ENCODE measurements around the gene PTPRS.

PTPRS gene

DNA sequence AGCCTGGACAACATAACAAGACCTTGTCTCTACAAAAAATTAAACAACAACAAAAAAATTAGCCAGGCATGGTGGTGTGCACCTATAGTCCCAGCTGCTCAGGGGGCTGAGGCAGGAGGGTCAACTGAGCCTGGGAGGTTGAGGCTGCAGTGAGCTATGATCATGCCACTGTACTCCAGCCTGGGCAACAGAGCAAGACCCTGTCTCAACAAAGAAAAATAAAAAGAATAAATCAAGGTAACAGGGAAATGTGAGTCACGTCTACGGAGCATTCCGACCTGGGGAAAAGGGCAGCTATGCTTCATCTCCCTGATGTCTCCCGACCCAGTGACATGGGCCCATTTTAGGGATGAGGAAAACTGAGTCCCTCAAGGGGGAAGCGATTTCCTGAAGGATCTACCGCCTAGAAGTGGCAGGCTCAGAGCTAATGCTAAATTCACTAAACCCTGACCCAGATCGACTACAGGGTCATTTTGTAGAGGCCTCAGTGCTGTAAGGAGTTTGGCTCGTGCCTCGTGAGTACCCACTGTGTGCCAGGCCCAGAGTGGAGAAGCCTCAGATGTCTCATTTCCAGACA lies 19.5 kb downstream of the PTPRS start:
- Histone ChIP-seq H3K4me3 (ENCODE audit: low read depth, low read length) (no peak overlapping the region), H3K27me3 (replicated peaks) (no peaks in the 10 kb centered on the region), H3K27ac (no peak overlapping the region), H3K36me3 (replicated peaks) (no peaks in the 10 kb centered on the region)
- TF ChIP-seq, protein P1, sequence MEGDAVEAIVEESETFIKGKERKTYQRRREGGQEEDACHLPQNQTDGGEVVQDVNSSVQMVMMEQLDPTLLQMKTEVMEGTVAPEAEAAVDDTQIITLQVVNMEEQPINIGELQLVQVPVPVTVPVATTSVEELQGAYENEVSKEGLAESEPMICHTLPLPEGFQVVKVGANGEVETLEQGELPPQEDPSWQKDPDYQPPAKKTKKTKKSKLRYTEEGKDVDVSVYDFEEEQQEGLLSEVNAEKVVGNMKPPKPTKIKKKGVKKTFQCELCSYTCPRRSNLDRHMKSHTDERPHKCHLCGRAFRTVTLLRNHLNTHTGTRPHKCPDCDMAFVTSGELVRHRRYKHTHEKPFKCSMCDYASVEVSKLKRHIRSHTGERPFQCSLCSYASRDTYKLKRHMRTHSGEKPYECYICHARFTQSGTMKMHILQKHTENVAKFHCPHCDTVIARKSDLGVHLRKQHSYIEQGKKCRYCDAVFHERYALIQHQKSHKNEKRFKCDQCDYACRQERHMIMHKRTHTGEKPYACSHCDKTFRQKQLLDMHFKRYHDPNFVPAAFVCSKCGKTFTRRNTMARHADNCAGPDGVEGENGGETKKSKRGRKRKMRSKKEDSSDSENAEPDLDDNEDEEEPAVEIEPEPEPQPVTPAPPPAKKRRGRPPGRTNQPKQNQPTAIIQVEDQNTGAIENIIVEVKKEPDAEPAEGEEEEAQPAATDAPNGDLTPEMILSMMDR (IDR thresholded peaks at IDR 0.05; ENCODE audit: low read depth, low read length, missing control alignments) = no peak
- in situ Hi-C loops (cut with HindIII; ENCODE audit: low pct_ligation_motif_present, low sequenced_read_pairs) = no loop called here
- no peak for DNase-seq

- in situ Hi-C loops (cut with HindIII; ENCODE audit: low pct_ligation_motif_present, low sequenced_read_pairs) = no loop called here
- Histone ChIP-seq H3K27me3 (replicated peaks) (no peaks in the 10 kb centered on the region), H3K36me3 (replicated peaks) (no peaks in the 10 kb centered on the region), H3K4me3 (ENCODE audit: low read depth, low read length) (no peak overlapping the region), H3K27ac (no peak overlapping the region)
- no peak for DNase-seq
- TF ChIP-seq, protein P1 (IDR thresholded peaks at IDR 0.05; ENCODE audit: low read depth, low read length, missing control alignments) = no peak
Observed at GRCh38 chr19:5319516-5319915, 21.1 kb downstream of the PTPRS start.

DNA sequence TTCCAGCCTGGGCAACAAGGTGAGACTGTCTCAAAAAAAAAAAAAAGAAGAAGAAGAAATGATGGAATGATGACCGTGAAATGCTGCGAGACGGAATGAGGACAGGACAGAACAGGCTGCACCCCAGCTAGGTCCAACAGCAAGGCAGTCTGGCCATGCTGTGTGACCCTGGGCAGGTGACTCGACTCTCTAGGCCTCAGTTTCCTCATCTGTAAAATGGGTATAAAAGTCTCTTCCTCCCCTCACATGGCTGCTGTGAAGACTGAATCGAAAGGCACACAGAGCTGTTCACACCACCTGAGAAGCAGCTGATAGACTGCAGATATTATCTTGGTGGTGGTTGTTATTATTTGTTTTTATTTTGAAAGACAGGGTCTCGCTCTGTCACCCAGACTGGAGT lies 22.3 kb downstream of the PTPRS start:
- no peak overlapping the region for H3K27ac ChIP-seq
- no peak overlapping the region for H3K4me3 ChIP-seq (ENCODE audit: low read depth, low read length)
- in situ Hi-C loops (cut with HindIII; ENCODE audit: low pct_ligation_motif_present, low sequenced_read_pairs) = no loop called here
- TF ChIP-seq, protein P1 (IDR thresholded peaks at IDR 0.05; ENCODE audit: low read depth, low read length, missing control alignments) = no peak
- no peaks in the 10 kb centered on the region for H3K36me3 ChIP-seq (replicated peaks)
- DNase-seq = no peak
- no peaks in the 10 kb centered on the region for H3K27me3 ChIP-seq (replicated peaks)

GRCh38 chr19:5317321-5317720 lies 23.3 kb downstream of the PTPRS start:
- Histone ChIP-seq H3K36me3 (replicated peaks) (no peaks in the 10 kb centered on the region), H3K4me3 (ENCODE audit: low read depth, low read length) (no peak overlapping the region), H3K27ac (no peak overlapping the region), H3K27me3 (replicated peaks) (no peaks in the 10 kb centered on the region)
- no peak for DNase-seq
- TF ChIP-seq, protein P1 (IDR thresholded peaks at IDR 0.05; ENCODE audit: low read depth, low read length, missing control alignments) = no peak
- in situ Hi-C loops (cut with HindIII; ENCODE audit: low pct_ligation_motif_present, low sequenced_read_pairs) = no loop called here

DNA sequence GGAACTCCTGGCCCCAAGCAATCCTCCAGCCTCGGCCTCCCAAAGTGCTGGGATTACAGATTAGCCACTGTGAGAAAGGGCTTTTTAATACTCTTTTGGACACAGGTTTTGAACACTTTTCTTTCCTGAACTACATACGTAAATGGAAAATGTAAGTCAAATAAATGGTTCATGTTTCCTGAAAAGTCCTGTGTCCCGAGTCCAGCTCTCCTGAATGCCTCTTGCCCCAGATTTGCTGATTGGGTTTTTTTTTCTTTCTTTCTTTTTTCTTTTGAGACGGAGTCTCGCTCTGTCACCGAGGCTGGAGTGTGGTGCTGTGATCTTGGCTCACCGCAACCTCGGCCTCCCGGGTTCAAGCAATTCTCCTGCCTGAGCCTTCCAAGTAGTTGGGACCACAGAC lies 24.5 kb downstream of the PTPRS start:
- no peak for DNase-seq
- Histone ChIP-seq H3K36me3 (replicated peaks) (no peaks in the 10 kb centered on the region), H3K27me3 (replicated peaks) (no peaks in the 10 kb centered on the region), H3K4me3 (ENCODE audit: low read depth, low read length) (no peak overlapping the region), H3K27ac (no peak overlapping the region)
- TF ChIP-seq, protein P1 (IDR thresholded peaks at IDR 0.05; ENCODE audit: low read depth, low read length, missing control alignments) = no peak
- in situ Hi-C loops (cut with HindIII; ENCODE audit: low pct_ligation_motif_present, low sequenced_read_pairs) = no loop called here

- H3K27me3 ChIP-seq (replicated peaks) = no peaks in the 10 kb centered on the region
- no peak overlapping the region for H3K27ac ChIP-seq
- H3K36me3 ChIP-seq (replicated peaks) = no peaks in the 10 kb centered on the region
- no peak overlapping the region for H3K4me3 ChIP-seq (ENCODE audit: low read depth, low read length)
- in situ Hi-C loops (cut with HindIII; ENCODE audit: low pct_ligation_motif_present, low sequenced_read_pairs) = no loop called here
- TF ChIP-seq, protein P1 (IDR thresholded peaks at IDR 0.05; ENCODE audit: low read depth, low read length, missing control alignments) = no peak
- DNase-seq = no peak
Observed at GRCh38 chr19:5314907-5315298, 25.7 kb downstream of the PTPRS start.

Measured in brain microvascular endothelial cell (primary cell).